Ovary (tissue), 9 donors: ENCODE data around the gene PBRM1. TPM values are rescaled to one million over a fixed set of nuclear protein-coding genes. Genes with fewer than 3 reads are reported as not detected.

Experiments used
- DNase-seq, 5 donors: peaks; one replicate each; pipeline ENCODE4 v3.0.0-alpha.2; 2019 to 2020
- H3K27ac ChIP-seq, 2 donors: fragments of 200-600 bp; one replicate each; pipeline versions ENCODE4 v1.5.1 to v1.8.0; 2019 to 2022
- H3K27me3 ChIP-seq: fragments of 200-600 bp; one replicate; pipeline ENCODE4 v1.8.0; 2022
- H3K36me3 ChIP-seq: fragments of 200-600 bp; sonication (generic); one replicate; pipeline ENCODE4 v1.5.1; 2019
- H3K4me1 ChIP-seq: one replicate; pipeline ENCODE4 v1.8.1; 2013; ENCODE audit warnings: mild to moderate bottlenecking, moderate library complexity; ENCODE audit not compliant: insufficient read depth
- H3K4me3 ChIP-seq: fragments of 200-600 bp; sonication (generic); one replicate; pipeline ENCODE4 v1.5.1; 2017
- H3K9me3 ChIP-seq, 2 donors: fragments of 200-600 bp in 1 of 2; sonication (generic) in 1 of 2; one replicate each; pipeline versions ENCODE4 v1.5.1 to v1.8.1; 2013 to 2019; ENCODE audit warnings: mild to moderate bottlenecking in 1 of 2, moderate library complexity in 1 of 2
- CTCF ChIP-seq, 3 donors: fragments of 450-650 bp in 2 of 3; fragments of 200-600 bp in 1 of 3; IDR thresholded peaks; one replicate each; pipeline versions ENCODE4 v1.5.1 to v1.8.0; 2016 to 2022; ENCODE audit warnings: antibody characterized with exemption in 3 of 3, mild to moderate bottlenecking in 1 of 3
- EP300 ChIP-seq: sonication (generic); formaldehyde crosslinking; IDR thresholded peaks from one replicate; pipeline ENCODE4 v1.6.1; 2017; ENCODE audit warnings: antibody characterized with exemption
- POLR2A ChIP-seq: fragments of 450-650 bp; IDR thresholded peaks from one replicate; pipeline ENCODE4 v1.6.1; 2017; ENCODE audit warnings: antibody characterized with exemption, mild to moderate bottlenecking, moderate library complexity
- WGBS, 3 donors: extraction: QIAGEN DNeasy Blood & Tissue Kit in 1 of 3; methylation state at CpG; one replicate each; pipeline versions ENCODE4 v1.1.5 to v1.1.7; 2013 to 2017; 5-methylcytosine and 5-hydroxymethylcytosine counted together
- intact Hi-C, 4 donors: fragments of 100-400 bp; cut with DNase I; formaldehyde crosslinking; loops; one replicate each; pipeline versions ENCODE4 v1.11.0 to v1.15.1; 2022 to 2023
- polyA plus RNA-seq, 2 donors: library from polyadenylated mRNA; stranded (reverse); fragments of 200-250 nt in 1 of 2; fragments of 350-450 nt in 1 of 2; fragmentation: Illumina TruSeq in 1 of 2; extraction: RNeasy Lipid Tissue Mini Kit (QIAGEN cat#74804) in 1 of 2; gene quantifications; one replicate each; pipeline ENCODE4 v1.2.3, GENCODE V29; 2013 to 2014
- total RNA-seq, 7 donors: library from RNA; depleted of rRNA in 2 of 7; stranded (reverse); fragments of >200 nt in 2 of 7; fragmentation: NEBNext Ultra II Directional in 3 of 7; extraction: Animal tissue kit (Norgen Biotek cat#: 25700) in 3 of 7; gene quantifications; one replicate each; pipeline versions ENCODE4 v1.1.0 to v1.2.4, GENCODE V29; 2016 to 2023
- donor health status: DM: no; HTN: no; CAD: no; lungs with moderate emphysema.
- donor health status: DM: no; HTN: no; CAD: no.
- donor health status: Bipolar disorder and iron deficiency.
- donor health status: DM: yes; HTN: yes; CAD: no.
- donor health status: DM: no; HTN: no; CAD: no.
- donor health status: DM: yes; HTN: yes; CAD: no.

PBRM1 gene
- total and polyA plus RNA-seq, 9 donors, result 19.8 to 95.7 (median 69.7) TPM

GRCh38 chr3:52606373-52607085 is 79.2 kb downstream of the PBRM1 start:
- H3K36me3 ChIP-seq, result no peaks in the 10 kb centered on the region
- TF ChIP-seq POLR2A, result no peak
- TF ChIP-seq EP300, result no peak
- TF ChIP-seq CTCF (IDR thresholded peaks at IDR 0.05), result no peak
- no peak overlapping the region for H3K27ac ChIP-seq
- intact Hi-C loops, result no loop called here
- WGBS, 3 donors, result 79 to 84% (median 80%) methylated on average over 5 of the region's 5 CpGs
- peaks cover 0 to 6% of the 10 kb centered on the region in 2 donors for H3K9me3 ChIP-seq
- no peaks in the 10 kb centered on the region for H3K27me3 ChIP-seq
- no peak for DNase-seq
- no peak overlapping the region for H3K4me3 ChIP-seq
- no peaks in the 10 kb centered on the region for H3K4me1 ChIP-seq

- H3K4me1 ChIP-seq, result no peaks in the 10 kb centered on the region
- no peaks in the 10 kb centered on the region for H3K27me3 ChIP-seq
- no peaks in the 10 kb centered on the region for H3K36me3 ChIP-seq
- intact Hi-C loops, result no loop called here
- no peak for TF ChIP-seq POLR2A
- TF ChIP-seq CTCF (IDR thresholded peaks at IDR 0.05), result no peak
- no peak for TF ChIP-seq EP300
- DNase-seq, result no peak
- H3K4me3 ChIP-seq, result no peak overlapping the region
- no peak overlapping the region for H3K27ac ChIP-seq
- peaks cover 0 to 9% of the 10 kb centered on the region in 2 donors for H3K9me3 ChIP-seq
Measured at GRCh38 chr3:52600258-52600657, 85.5 kb downstream of the PBRM1 start.

- TF ChIP-seq EP300 (no peak), POLR2A (no peak), CTCF (IDR thresholded peaks at IDR 0.05) (no peak)
- intact Hi-C loops, result no loop called here
- H3K27me3 ChIP-seq, result no peaks in the 10 kb centered on the region
- WGBS, 3 donors, result 92 to 99% (median 97%) methylated on average over 4 of the region's 4 CpGs
- no peaks in the 10 kb centered on the region for H3K4me1 ChIP-seq
- no peak overlapping the region for H3K27ac ChIP-seq
- H3K36me3 ChIP-seq, result no peaks in the 10 kb centered on the region
- DNase-seq, result no peak
- no peak overlapping the region for H3K4me3 ChIP-seq
- peaks cover 0 to 6% of the 10 kb centered on the region in 2 donors for H3K9me3 ChIP-seq
Measured at GRCh38 chr3:52596658-52597265, 89.0 kb downstream of the PBRM1 start.

GRCh38 chr3:52593103-52593502 is 92.6 kb downstream of the PBRM1 start:
- 90 to 93% (median 90%) methylated on average over 1 of the region's 1 CpG for whole genome bisulfite sequencing, 3 donors
- no peaks in the 10 kb centered on the region for H3K9me3 ChIP-seq
- no peaks in the 10 kb centered on the region for H3K27me3 ChIP-seq
- H3K4me3 ChIP-seq, result no peak overlapping the region
- DNase-seq, result no peak
- H3K36me3 ChIP-seq, result no peaks in the 10 kb centered on the region
- no peak overlapping the region for H3K27ac ChIP-seq
- TF ChIP-seq CTCF (IDR thresholded peaks at IDR 0.05) (no peak), POLR2A (no peak), EP300 (no peak)
- H3K4me1 ChIP-seq, result no peaks in the 10 kb centered on the region
- intact Hi-C loops, result no loop called here
